H9 (cell line): ENCODE results near the gene PCGF2. TPM values are rescaled to one million over a fixed set of nuclear protein-coding genes. Genes with fewer than 3 reads are reported as not detected.

Source experiments
- DNase-seq: peaks from one replicate; pipeline ENCODE4 v3.0.0-alpha.2; 2017
- H2AFZ ChIP-seq: one replicate; pipeline ENCODE4 v1.6.1; 2013; ENCODE audit warnings: mild to moderate bottlenecking, low read length, control low read depth, moderate library complexity
- H2AK5ac ChIP-seq: 2 replicates; pipeline ENCODE4 v1.6.1; 2013; ENCODE audit warnings: low read length, control low read depth, mixed read lengths; ENCODE audit not compliant: insufficient read length
- H2BK120ac ChIP-seq: one replicate; pipeline ENCODE4 v1.6.1; 2013; ENCODE audit warnings: low read depth, mild to moderate bottlenecking, low read length, control low read depth, inconsistent platforms; ENCODE audit not compliant: poor library complexity, severe bottlenecking
- H2BK12ac ChIP-seq: 2 replicates; pipeline ENCODE4 v1.6.1; 2013; ENCODE audit warnings: low read length, control low read depth, mixed read lengths, low read depth; ENCODE audit not compliant: insufficient read length
- H2BK15ac ChIP-seq: 2 replicates; pipeline ENCODE4 v1.6.1; 2013; ENCODE audit warnings: low read depth, low read length, control low read depth
- H2BK20ac ChIP-seq: one replicate; pipeline ENCODE4 v1.6.1; 2013; ENCODE audit warnings: low read depth, mild to moderate bottlenecking, low read length, control low read depth, inconsistent platforms; ENCODE audit not compliant: poor library complexity, severe bottlenecking
- H2BK5ac ChIP-seq: 2 replicates; pipeline ENCODE4 v1.6.1; 2013; ENCODE audit warnings: low read length, control low read depth, mixed read lengths; ENCODE audit not compliant: insufficient read length
- H3K14ac ChIP-seq: 2 replicates; pipeline ENCODE4 v1.6.1; 2013; ENCODE audit warnings: low read length, control low read depth; ENCODE audit not compliant: insufficient read depth
- H3K18ac ChIP-seq: 2 replicates; pipeline ENCODE4 v1.6.1; 2013; ENCODE audit warnings: low read depth, mild to moderate bottlenecking, mixed read lengths, low read length, control low read depth; ENCODE audit not compliant: insufficient read length
- H3K23ac ChIP-seq: 2 replicates; pipeline ENCODE4 v1.6.1; 2013; ENCODE audit warnings: low read length, control low read depth, mixed read lengths, low read depth; ENCODE audit not compliant: insufficient read length
- H3K23me2 ChIP-seq: 2 replicates; pipeline ENCODE4 v1.6.1; 2013; ENCODE audit warnings: low read depth, mild to moderate bottlenecking, mixed read lengths, low read length, control low read depth; ENCODE audit not compliant: insufficient read length, poor library complexity, severe bottlenecking
- H3K27ac ChIP-seq: 2 replicates; pipeline ENCODE4 v1.5.1; 2013; ENCODE audit warnings: low read length, control low read depth, mixed read lengths, low read depth; ENCODE audit not compliant: insufficient read length
- H3K27me3 ChIP-seq: 2 replicates; pipeline ENCODE4 v1.6.1; 2013; ENCODE audit warnings: low read length, control low read depth, inconsistent platforms; ENCODE audit not compliant: insufficient read depth
- H3K4ac ChIP-seq: 2 replicates; pipeline ENCODE4 v1.6.1; 2013; ENCODE audit warnings: low read depth, mild to moderate bottlenecking, control low read depth, inconsistent platforms, low read length, moderate library complexity
- H3K4me1 ChIP-seq: 2 replicates; pipeline ENCODE4 v1.6.1; 2013; ENCODE audit warnings: low read length, control low read depth, inconsistent platforms; ENCODE audit not compliant: insufficient read depth
- H3K4me2 ChIP-seq: 2 replicates; pipeline ENCODE4 v1.6.1; 2013; ENCODE audit warnings: low read length, control low read depth, mixed read lengths; ENCODE audit not compliant: insufficient read length, insufficient read depth
- H3K56ac ChIP-seq: 2 replicates; pipeline ENCODE4 v1.6.1; 2013; ENCODE audit warnings: low read depth, mild to moderate bottlenecking, mixed read lengths, low read length, control low read depth; ENCODE audit not compliant: insufficient read length
- H3K79me1 ChIP-seq: 2 replicates; pipeline ENCODE4 v1.6.1; 2013; ENCODE audit warnings: low read depth, mild to moderate bottlenecking, moderate library complexity, low read length, control low read depth, inconsistent platforms; ENCODE audit not compliant: insufficient read depth, poor library complexity, severe bottlenecking
- H3K79me2 ChIP-seq: 2 replicates; pipeline ENCODE4 v1.6.1; 2013; ENCODE audit warnings: low read length, control low read depth, inconsistent platforms; ENCODE audit not compliant: insufficient read depth
- H3K9ac ChIP-seq: 2 replicates; pipeline ENCODE4 v1.6.1; 2013; ENCODE audit warnings: low read length, control low read depth, mixed read lengths; ENCODE audit not compliant: insufficient read length; ENCODE audit errors: extremely low read depth
- H3K9me3 ChIP-seq: one replicate; pipeline ENCODE4 v1.6.1; 2013; ENCODE audit warnings: low read depth, low read length, inconsistent platforms; ENCODE audit not compliant: control insufficient read depth
- H3T11ph ChIP-seq: one replicate; pipeline ENCODE4 v1.6.1; 2013; ENCODE audit warnings: mild to moderate bottlenecking, low read length, control low read depth, inconsistent platforms
- H4K20me1 ChIP-seq: one replicate; pipeline ENCODE4 v1.6.1; 2013; ENCODE audit not compliant: control insufficient read depth, insufficient read length, insufficient read depth
- H4K5ac ChIP-seq: 2 replicates; pipeline ENCODE4 v1.6.1; 2013; ENCODE audit warnings: low read depth, mild to moderate bottlenecking, mixed read lengths, low read length, control low read depth; ENCODE audit not compliant: insufficient read length
- H4K8ac ChIP-seq: replicated peaks from 2 replicates; pipeline ENCODE4 v1.6.1; 2013; ENCODE audit warnings: low read length, control low read depth, mixed read lengths, low read depth; ENCODE audit not compliant: insufficient read length
- H4K91ac ChIP-seq: 2 replicates; pipeline ENCODE4 v1.6.1; 2013; ENCODE audit warnings: low read depth, mild to moderate bottlenecking, moderate library complexity, mixed read lengths, low read length, control low read depth; ENCODE audit not compliant: insufficient read length
- H3K27ac Mint-ChIP-seq, 3 experiments: 2 replicates in 2 of 3; 3 replicates in 1 of 3; pipeline ENCODE4 v1.8.0; 2020 to 2021; ENCODE audit warnings: mixed read lengths in 3 of 3, mild to moderate bottlenecking in 1 of 3, moderate library complexity in 1 of 3
- H3K27me3 Mint-ChIP-seq: 2 replicates; pipeline ENCODE4 v1.8.0; 2021; ENCODE audit warnings: low read depth, mild to moderate bottlenecking, moderate library complexity, mixed read lengths
- H3K36me3 Mint-ChIP-seq, 3 experiments: 2 replicates in 2 of 3; 3 replicates in 1 of 3; pipeline ENCODE4 v1.8.0; 2020 to 2021; ENCODE audit warnings: low read depth in 3 of 3, mixed read lengths in 3 of 3; ENCODE audit not compliant: insufficient read depth in 1 of 3
- H3K4me1 Mint-ChIP-seq, 2 experiments: 2 replicates each; pipeline ENCODE4 v1.8.0; 2020; ENCODE audit warnings: mixed read lengths in 2 of 2
- H3K4me3 Mint-ChIP-seq, 2 experiments: 2 replicates in 1 of 2; 3 replicates in 1 of 2; pipeline ENCODE4 v1.8.0; 2020 to 2021; ENCODE audit warnings: mild to moderate bottlenecking in 2 of 2, mixed read lengths in 2 of 2, moderate library complexity in 1 of 2
- H3K9me3 Mint-ChIP-seq, 2 experiments: 2 replicates in 1 of 2; 3 replicates in 1 of 2; pipeline ENCODE4 v1.8.0; 2020; ENCODE audit warnings: mild to moderate bottlenecking in 2 of 2, mixed read lengths in 2 of 2, moderate library complexity in 1 of 2
- CTCF ChIP-seq: fragments of 200-600 bp; sonication (generic); conservative IDR thresholded peaks from 3 replicates; pipeline ENCODE4 v1.8.0; 2021; ENCODE audit warnings: antibody characterized with exemption, mild to moderate bottlenecking
- WGBS: extraction: QIAGEN DNeasy Blood & Tissue Kit; methylation state at CpG from one replicate; pipeline ENCODE4 v1.1.7; 2013; ENCODE audit warnings: missing lambda C conversion rate, low lambda C conversion rate, mixed read lengths; ENCODE audit not compliant: insufficient read length; ENCODE audit errors: extremely low coverage; 5-methylcytosine and 5-hydroxymethylcytosine counted together
- total RNA-seq: library from RNA; stranded (reverse); gene quantifications from 2 replicates; pipeline ENCODE4 v1.2.1, GENCODE V29; 2021

The PCGF2 gene
- total RNA-seq, 1 experiment from 2014 or later: 106 TPM

- Histone ChIP-seq H2BK5ac (no peak overlapping the region), H3K9ac (no peak overlapping the region), H3K56ac (no peak overlapping the region), H3T11ph (no peak overlapping the region), H2AFZ (no peak overlapping the region), H3K4me2 (no peak overlapping the region), H3K79me2 (peaks cover 62% of the 10 kb centered on the region), H4K91ac (no peak overlapping the region), H3K4me1 (peaks cover 5% of the 10 kb centered on the region; the same call in 1 of the 2 replicates), H3K27me3 (no peaks in the 10 kb centered on the region), H4K5ac (no peak overlapping the region), H3K9me3 (no peaks in the 10 kb centered on the region), H3K14ac (no peak overlapping the region), H2BK15ac (no peak overlapping the region), H3K27ac (no peak overlapping the region), H2BK20ac (no peak overlapping the region), H2AK5ac (no peak overlapping the region), H4K20me1 (no peaks in the 10 kb centered on the region), H4K8ac (no peak overlapping the region), H2BK12ac (no peak overlapping the region), H2BK120ac (no peak overlapping the region), H3K79me1 (peaks cover 13% of the 10 kb centered on the region), H3K23me2 (peaks cover 15% of the 10 kb centered on the region), H3K18ac (no peak overlapping the region), H3K4ac (no peak overlapping the region), H3K23ac (no peak overlapping the region)
- H3K9me3 Mint-ChIP-seq: no peaks in the 10 kb centered on the region; a peak in 1 of 5 replicates
- H3K36me3 Mint-ChIP-seq: peaks cover 27 to 45% (median 44%) of the 10 kb centered on the region in 3 experiments
- no peaks in the 10 kb centered on the region; the same call in none of the 2 replicates for H3K27me3 Mint-ChIP-seq
- H3K4me1 Mint-ChIP-seq: peaks cover 46 to 61% of the 10 kb centered on the region in 2 experiments
- peak overlapping the region in 1 of 3 experiments; percentile 49; a peak in 2 of 7 replicates for H3K27ac Mint-ChIP-seq
- no peak for DNase-seq
- no CpG with 5 or more reads among the region's 22 CpGs for WGBS
- H3K4me3 Mint-ChIP-seq: 0 out of 5 replicates have a peak overlapping the region, but pooled peaks of 1 of the 2 experiments have one; percentile 21
- no peak for TF ChIP-seq CTCF
These were observed 5.5 kb downstream of the PCGF2 start for GRCh38 chr17:38742411-38743308.
